HL-60/S4 treated with retinoic acid at 250 ng/mL for 4 days and 3 days (cell line): Measurements from ENCODE around the gene MYO18B.

Source experiments
- in situ Hi-C: fragments of 300-500 bp; cut with MboI; formaldehyde crosslinking; loops from 2 replicates; pipeline ENCODE4 v1.7.0; 2022; ENCODE audit warnings: low sequenced_read_pairs

MYO18B gene

DNA sequence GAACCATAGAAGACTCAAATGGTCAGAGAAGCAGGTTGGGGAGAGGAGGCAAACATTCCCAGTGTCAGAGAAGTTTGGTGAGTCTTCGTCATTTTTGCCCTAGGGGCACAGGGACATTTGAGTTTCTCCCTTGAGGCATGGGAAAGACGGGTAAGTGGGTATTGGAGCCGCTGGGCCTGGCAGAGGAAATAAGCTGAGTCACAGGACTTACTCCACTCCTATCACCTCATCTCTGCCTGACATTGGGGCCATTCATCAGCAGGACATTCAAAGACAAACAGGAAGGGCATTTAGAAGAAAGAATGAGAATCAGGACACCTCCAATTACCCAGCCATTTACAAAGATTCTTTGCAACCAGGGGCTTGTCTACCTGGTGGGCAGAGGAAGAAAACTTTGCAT lies 326.6 kb downstream of the MYO18B start:
- in situ Hi-C loops, result no loop called here

DNA sequence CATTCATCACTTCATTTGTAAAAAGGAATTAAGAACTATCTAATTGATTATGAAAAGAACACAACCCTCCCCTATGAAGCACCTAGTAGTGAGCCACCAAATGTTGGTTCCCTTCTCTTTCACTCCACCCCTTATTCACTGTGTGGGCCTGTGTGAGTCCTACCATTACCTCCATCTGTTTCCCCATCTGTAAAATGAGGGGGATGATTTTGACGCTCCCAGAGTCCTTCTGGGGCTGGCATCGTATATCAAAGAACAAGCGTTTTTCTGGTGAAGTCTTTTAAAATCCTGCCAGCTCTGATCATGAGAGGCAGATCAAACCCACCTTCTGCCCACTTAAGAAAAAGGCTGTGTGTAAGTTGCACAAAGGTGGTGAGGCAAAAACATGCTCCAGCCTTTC lies 330.6 kb downstream of the MYO18B start:
- in situ Hi-C loops, result no loop called here

- in situ Hi-C loops, result no loop called here
Measured at GRCh38 chr22:26075251-26075650, 333.3 kb downstream of the MYO18B start.

DNA sequence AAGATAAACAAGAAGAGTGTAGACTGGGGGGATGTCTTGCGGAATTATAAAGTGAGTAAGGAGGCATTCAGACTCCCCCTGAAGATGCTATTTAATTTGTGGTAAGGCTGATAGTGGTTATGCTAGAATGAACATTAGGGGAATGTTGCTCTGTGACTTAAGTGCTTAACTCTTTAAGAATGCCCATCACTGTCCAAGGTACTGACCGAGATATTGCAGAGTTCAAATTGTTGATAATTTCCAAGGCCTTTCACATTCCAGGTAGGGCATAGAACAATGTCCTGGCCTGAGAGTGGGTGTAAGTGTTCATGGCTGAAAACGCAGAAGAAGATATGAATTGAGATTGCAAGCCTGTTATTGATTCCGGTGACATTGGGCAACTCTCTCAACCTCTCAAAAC lies 337.0 kb downstream of the MYO18B start:
- in situ Hi-C loops, result no loop called here
